ENCODE measurements around the gene HYDIN.
"Not testable (repeated sequence)": the region's sequence is repeated elsewhere in the genome, so short reads cannot be mapped to it uniquely, and the experiment has no call there.

HYDIN gene

GRCh38 chr16:70992511-70992910 is 238.0 kb downstream of the HYDIN start:
- not testable (repeated sequence) for DNase-seq (ENCODE audit: low spot score)

GRCh38 chr16:70987019-70987715 is 243.4 kb downstream of the HYDIN start:
- DNase-seq (ENCODE audit: low spot score) = not testable (repeated sequence)

GRCh38 chr16:70984675-70985074 is 245.8 kb downstream of the HYDIN start:
- DNase-seq (ENCODE audit: low spot score) = not testable (repeated sequence)

GRCh38 chr16:70968332-70968731 is 262.2 kb downstream of the HYDIN start:
- not testable (repeated sequence) for DNase-seq (ENCODE audit: low spot score)

GRCh38 chr16:70960169-70960568 is 270.4 kb downstream of the HYDIN start:
- not testable (repeated sequence) for DNase-seq (ENCODE audit: low spot score)

- not testable (repeated sequence) for DNase-seq (ENCODE audit: low spot score)
Observed at GRCh38 chr16:70954922-70955321, 275.6 kb downstream of the HYDIN start.

GRCh38 chr16:70953824-70954223 is 276.7 kb downstream of the HYDIN start:
- not testable (repeated sequence) for DNase-seq (ENCODE audit: low spot score)

- DNase-seq (ENCODE audit: low spot score) = not testable (repeated sequence)
Observed at GRCh38 chr16:70943551-70943950, 287.0 kb downstream of the HYDIN start.

- not testable (repeated sequence) for DNase-seq (ENCODE audit: low spot score)
Observed at GRCh38 chr16:70939690-70940359, 290.7 kb downstream of the HYDIN start.

- not testable (repeated sequence) for DNase-seq (ENCODE audit: low spot score)
Observed at GRCh38 chr16:70936781-70937525, 293.6 kb downstream of the HYDIN start.

- DNase-seq (ENCODE audit: low spot score) = not testable (repeated sequence)
Observed at GRCh38 chr16:70935325-70935724, 295.2 kb downstream of the HYDIN start.

GRCh38 chr16:70933746-70934145 is 296.8 kb downstream of the HYDIN start:
- DNase-seq (ENCODE audit: low spot score) = not testable (repeated sequence)

- DNase-seq (ENCODE audit: low spot score) = not testable (repeated sequence)
Observed at GRCh38 chr16:70930757-70931156, 299.8 kb downstream of the HYDIN start.

GRCh38 chr16:70922164-70922563 is 308.4 kb downstream of the HYDIN start:
- not testable (repeated sequence) for DNase-seq (ENCODE audit: low spot score)

GRCh38 chr16:70920661-70921060 is 309.9 kb downstream of the HYDIN start:
- not testable (repeated sequence) for DNase-seq (ENCODE audit: low spot score)

GRCh38 chr16:70888208-70888607 is 342.3 kb downstream of the HYDIN start:
- not testable (repeated sequence) for DNase-seq (ENCODE audit: low spot score)

- DNase-seq (ENCODE audit: low spot score) = not testable (repeated sequence)
Observed at GRCh38 chr16:70884652-70885051, 345.9 kb downstream of the HYDIN start.

GRCh38 chr16:70882311-70882710 is 348.2 kb downstream of the HYDIN start:
- DNase-seq (ENCODE audit: low spot score) = not testable (repeated sequence)

GRCh38 chr16:70877895-70878294 is 352.6 kb downstream of the HYDIN start:
- DNase-seq (ENCODE audit: low spot score) = not testable (repeated sequence)

GRCh38 chr16:70876442-70876841 is 354.1 kb downstream of the HYDIN start:
- not testable (repeated sequence) for DNase-seq (ENCODE audit: low spot score)

- DNase-seq (ENCODE audit: low spot score) = not testable (repeated sequence)
Observed at GRCh38 chr16:70864698-70865097, 365.8 kb downstream of the HYDIN start.

GRCh38 chr16:70861996-70862395 is 368.5 kb downstream of the HYDIN start:
- DNase-seq (ENCODE audit: low spot score) = not testable (repeated sequence)
